ENCODE measurements around the gene ISG20.
"Not testable (repeated sequence)": the region's sequence is repeated elsewhere in the genome, so short reads cannot be mapped to it uniquely, and the experiment has no call there.

ISG20 gene

DNA sequence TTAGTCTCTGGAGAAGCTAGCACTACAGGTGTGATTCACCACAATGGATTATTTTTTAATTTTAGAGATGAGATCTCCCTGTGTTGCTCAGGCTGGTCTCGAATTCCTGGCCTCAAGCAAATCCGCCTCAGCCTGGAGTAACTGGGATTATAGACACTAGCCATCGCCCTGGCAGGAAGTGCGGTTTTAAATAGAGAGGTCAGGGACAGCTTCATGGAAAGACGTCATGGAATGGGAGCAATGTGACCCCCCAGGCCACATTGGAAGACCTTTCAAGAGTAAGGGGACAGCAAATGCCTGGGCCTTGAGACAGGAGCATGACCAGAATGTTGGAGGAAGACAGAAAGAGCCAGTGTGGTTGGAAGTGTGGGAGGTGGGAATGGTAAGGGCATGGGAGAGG, 2.2 kb upstream of the ISG20 start:
- peak overlapping the region; percentile 98 for H3K27ac ChIP-seq (ENCODE audit: low read depth, low read length)
- peaks cover 29% of the 10 kb centered on the region for H3K4me1 ChIP-seq (ENCODE audit: control insufficient read depth, insufficient read depth, low read length, unreplicated experiment)
- no peaks in the 10 kb centered on the region for H3K27me3 ChIP-seq (ENCODE audit: insufficient read depth, low read length)
- no peak overlapping the region for H3K4me3 ChIP-seq (ENCODE audit: low read depth, low read length)
- no peak overlapping the region for H2AFZ ChIP-seq (ENCODE audit: low read length, unreplicated experiment)
- H3K36me3 ChIP-seq (ENCODE audit: insufficient read depth, low read length): peaks cover under 1% of the 10 kb centered on the region; the same call in 1 of the 2 replicates
- H3K79me2 ChIP-seq (ENCODE audit: control insufficient read depth, insufficient read depth, low read length, unreplicated experiment): peaks cover 7% of the 10 kb centered on the region

DNA sequence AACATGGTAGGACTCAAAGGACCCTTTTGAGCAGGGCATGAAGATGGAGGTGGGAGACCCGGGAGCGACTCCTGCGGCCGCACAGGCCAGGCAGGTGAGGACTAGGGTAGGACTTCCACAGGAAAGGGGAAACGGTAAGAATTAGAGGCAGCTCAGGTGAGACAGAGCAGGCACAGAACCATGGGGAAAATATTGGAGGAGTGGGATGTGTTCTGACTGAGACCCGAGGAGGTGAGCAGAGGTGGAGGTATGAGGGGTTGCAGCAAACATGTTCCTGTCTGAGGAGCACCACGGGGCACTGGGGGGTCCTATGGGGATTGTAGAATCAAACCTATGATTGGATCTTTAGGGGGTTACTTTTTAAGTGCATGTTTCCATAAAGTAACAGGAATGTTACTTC, 1.4 kb upstream of the ISG20 start:
- peaks cover 7% of the 10 kb centered on the region for H3K79me2 ChIP-seq (ENCODE audit: control insufficient read depth, insufficient read depth, low read length, unreplicated experiment)
- H3K27ac ChIP-seq (ENCODE audit: low read depth, low read length): peak overlapping the region; percentile 98
- H3K36me3 ChIP-seq (ENCODE audit: insufficient read depth, low read length): no peaks in the 10 kb centered on the region
- no peak overlapping the region for H2AFZ ChIP-seq (ENCODE audit: low read length, unreplicated experiment)
- no peak overlapping the region for H3K4me3 ChIP-seq (ENCODE audit: low read depth, low read length)
- H3K4me1 ChIP-seq (ENCODE audit: control insufficient read depth, insufficient read depth, low read length, unreplicated experiment): peaks cover 29% of the 10 kb centered on the region
- H3K27me3 ChIP-seq (ENCODE audit: insufficient read depth, low read length): no peaks in the 10 kb centered on the region

GRCh38 chr15:88637841-88638625, 783 bp upstream of the ISG20 start:
- Histone ChIP-seq H2AFZ (ENCODE audit: low read length, unreplicated experiment) (no peak overlapping the region), H3K27ac (ENCODE audit: low read depth, low read length) (peak overlapping the region; percentile 98), H3K36me3 (ENCODE audit: insufficient read depth, low read length) (no peaks in the 10 kb centered on the region), H3K27me3 (ENCODE audit: insufficient read depth, low read length) (no peaks in the 10 kb centered on the region), H3K79me2 (ENCODE audit: control insufficient read depth, insufficient read depth, low read length, unreplicated experiment) (peaks cover 7% of the 10 kb centered on the region), H3K4me3 (ENCODE audit: low read depth, low read length) (peak overlapping the region; percentile 74), H3K4me1 (ENCODE audit: control insufficient read depth, insufficient read depth, low read length, unreplicated experiment) (peaks cover 29% of the 10 kb centered on the region)

- H3K27ac ChIP-seq (ENCODE audit: low read depth, low read length): no peak overlapping the region
- H3K36me3 ChIP-seq (ENCODE audit: insufficient read depth, low read length): no peaks in the 10 kb centered on the region
- no peaks in the 10 kb centered on the region for H3K27me3 ChIP-seq (ENCODE audit: insufficient read depth, low read length)
- H2AFZ ChIP-seq (ENCODE audit: low read length, unreplicated experiment): no peak overlapping the region
- no peak overlapping the region for H3K4me3 ChIP-seq (ENCODE audit: low read depth, low read length)
- H3K79me2 ChIP-seq (ENCODE audit: control insufficient read depth, insufficient read depth, low read length, unreplicated experiment): peaks cover 7% of the 10 kb centered on the region
- peaks cover 29% of the 10 kb centered on the region for H3K4me1 ChIP-seq (ENCODE audit: control insufficient read depth, insufficient read depth, low read length, unreplicated experiment)
These were observed 3.2 kb downstream of the ISG20 start for GRCh38 chr15:88641959-88642452.

DNA sequence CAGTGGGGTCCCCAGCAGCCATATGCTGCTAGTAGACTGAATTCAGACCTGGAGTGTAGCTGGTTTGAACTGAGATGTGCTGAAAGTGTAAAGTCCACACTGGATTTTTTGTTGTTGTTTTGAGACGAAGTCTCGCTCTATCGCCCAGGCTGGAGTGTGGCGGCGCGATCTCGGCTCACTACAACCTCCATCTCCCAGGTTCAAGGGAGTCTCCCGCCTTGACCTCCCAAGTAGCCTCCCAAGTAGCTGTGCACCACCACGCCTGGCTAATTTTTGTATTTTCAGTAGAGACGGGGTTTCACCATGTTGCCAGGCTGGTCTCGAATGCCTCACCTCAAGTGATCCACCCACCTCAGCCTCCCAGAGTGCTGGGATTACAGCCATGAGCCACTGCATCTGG, 3.7 kb downstream of the ISG20 start:
- H3K4me3 ChIP-seq (ENCODE audit: low read depth, low read length); H3K27ac ChIP-seq (ENCODE audit: low read depth, low read length); H3K27me3 ChIP-seq (ENCODE audit: insufficient read depth, low read length); H2AFZ ChIP-seq (ENCODE audit: low read length, unreplicated experiment); H3K79me2 ChIP-seq (ENCODE audit: control insufficient read depth, insufficient read depth, low read length, unreplicated experiment); H3K36me3 ChIP-seq (ENCODE audit: insufficient read depth, low read length): not testable (repeated sequence)
- H3K4me1 ChIP-seq (ENCODE audit: control insufficient read depth, insufficient read depth, low read length, unreplicated experiment): peaks cover 27% of the 10 kb centered on the region

GRCh38 chr15:88644741-88645140, 5.9 kb downstream of the ISG20 start:
- H3K36me3 ChIP-seq (ENCODE audit: insufficient read depth, low read length): no peaks in the 10 kb centered on the region
- peaks cover 29% of the 10 kb centered on the region for H3K4me1 ChIP-seq (ENCODE audit: control insufficient read depth, insufficient read depth, low read length, unreplicated experiment)
- H3K79me2 ChIP-seq (ENCODE audit: control insufficient read depth, insufficient read depth, low read length, unreplicated experiment): peaks cover 4% of the 10 kb centered on the region
- H2AFZ ChIP-seq (ENCODE audit: low read length, unreplicated experiment): no peak overlapping the region
- H3K27me3 ChIP-seq (ENCODE audit: insufficient read depth, low read length): no peaks in the 10 kb centered on the region
- H3K4me3 ChIP-seq (ENCODE audit: low read depth, low read length): no peak overlapping the region
- no peak overlapping the region for H3K27ac ChIP-seq (ENCODE audit: low read depth, low read length)

DNA sequence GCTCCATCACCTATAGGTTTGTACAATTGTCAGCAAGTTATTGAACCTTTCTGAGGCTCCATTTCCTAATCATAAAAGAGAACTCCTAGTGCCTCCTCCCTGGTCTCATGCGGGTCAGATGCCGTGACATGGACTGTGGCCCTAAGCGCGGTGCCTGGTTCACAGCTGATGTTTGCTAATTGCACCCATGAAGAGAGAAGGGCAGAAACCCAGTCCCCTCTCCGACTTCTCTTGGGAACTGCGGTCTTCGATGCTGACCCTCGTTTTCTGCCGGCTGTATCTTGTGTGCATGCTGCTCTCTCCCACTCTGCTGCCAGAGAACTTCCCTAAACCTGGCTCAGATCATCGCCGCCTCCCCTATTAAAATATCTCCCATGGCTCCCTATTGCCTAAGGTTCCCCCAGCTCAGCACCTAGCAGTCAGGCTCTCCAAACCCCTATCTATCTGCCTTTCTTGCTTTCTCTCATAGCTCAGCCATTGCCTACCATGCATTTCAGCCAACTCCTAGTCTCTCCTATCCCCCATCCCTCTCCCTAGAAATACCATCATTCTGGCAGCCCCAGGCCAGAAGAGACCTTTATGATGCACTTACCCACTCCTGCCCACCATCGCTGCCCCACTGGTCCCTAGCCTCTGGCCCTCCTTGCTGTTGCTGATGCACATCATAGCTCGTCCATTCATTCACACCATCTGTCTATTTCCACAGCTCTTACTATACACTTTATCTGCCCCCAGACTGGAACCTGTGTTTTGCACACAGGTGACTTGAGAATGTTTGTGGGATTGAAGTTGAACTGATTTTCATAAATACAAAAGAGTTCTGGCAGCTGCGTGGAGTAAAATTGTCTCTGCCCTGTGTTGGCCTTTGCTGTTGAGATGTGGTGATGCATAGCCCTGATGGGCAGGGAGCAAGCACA, 6.6 kb downstream of the ISG20 start:
- peaks cover 24% of the 10 kb centered on the region for H3K4me1 ChIP-seq (ENCODE audit: control insufficient read depth, insufficient read depth, low read length, unreplicated experiment)
- no peaks in the 10 kb centered on the region for H3K79me2 ChIP-seq (ENCODE audit: control insufficient read depth, insufficient read depth, low read length, unreplicated experiment)

DNA sequence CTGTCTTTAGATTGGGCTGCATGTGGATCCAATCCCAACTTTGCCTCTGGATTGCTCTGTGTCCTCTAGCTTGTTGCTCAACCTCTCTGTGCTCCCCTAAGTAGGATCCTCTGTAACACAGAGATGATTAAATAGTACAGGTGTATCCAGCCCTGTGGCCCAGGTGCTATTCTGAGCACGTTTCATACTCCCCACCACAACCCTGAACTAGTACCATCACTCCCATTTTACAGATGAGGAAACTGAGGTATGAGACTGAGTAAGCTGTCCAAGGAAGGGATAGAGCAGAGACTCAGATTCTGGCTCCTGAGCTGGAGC, 7.2 kb downstream of the ISG20 start:
- H3K27ac ChIP-seq (ENCODE audit: low read depth, low read length): no peak overlapping the region
- H3K4me3 ChIP-seq (ENCODE audit: low read depth, low read length): no peak overlapping the region
- H3K79me2 ChIP-seq (ENCODE audit: control insufficient read depth, insufficient read depth, low read length, unreplicated experiment): no peaks in the 10 kb centered on the region

More for the DNA sequence above, 6.6 kb downstream of the ISG20 start:
- Histone ChIP-seq H3K36me3 (ENCODE audit: insufficient read depth, low read length) (no peaks in the 10 kb centered on the region), H2AFZ (ENCODE audit: low read length, unreplicated experiment) (no peak overlapping the region), H3K27me3 (ENCODE audit: insufficient read depth, low read length) (no peaks in the 10 kb centered on the region), H3K4me3 (ENCODE audit: low read depth, low read length) (no peak overlapping the region), H3K27ac (ENCODE audit: low read depth, low read length) (no peak overlapping the region)

DNA sequence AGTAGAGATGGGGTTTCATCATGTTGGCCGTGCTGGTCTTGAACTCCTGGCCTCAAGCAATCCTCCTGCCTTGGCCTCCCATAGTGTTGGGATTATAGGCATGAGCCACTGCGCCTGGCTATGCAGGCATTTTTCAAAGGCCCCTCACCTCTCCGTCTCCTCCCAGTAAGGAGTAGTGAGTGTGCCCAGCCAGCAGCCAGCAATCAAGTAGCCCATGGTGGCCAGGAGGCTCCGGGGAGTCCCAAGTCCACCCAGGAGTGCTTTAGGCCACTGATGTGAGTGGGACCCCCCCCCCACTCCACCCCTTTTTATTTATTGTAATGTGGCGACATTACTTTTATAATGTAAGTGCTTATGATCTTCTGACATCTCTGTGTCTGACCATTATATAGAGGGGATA, 8.1 kb downstream of the ISG20 start:
- Histone ChIP-seq H3K79me2 (ENCODE audit: control insufficient read depth, insufficient read depth, low read length, unreplicated experiment) (no peaks in the 10 kb centered on the region), H3K4me1 (ENCODE audit: control insufficient read depth, insufficient read depth, low read length, unreplicated experiment) (peaks cover 22% of the 10 kb centered on the region), H3K4me3 (ENCODE audit: low read depth, low read length) (no peak overlapping the region), H2AFZ (ENCODE audit: low read length, unreplicated experiment) (no peak overlapping the region), H3K36me3 (ENCODE audit: insufficient read depth, low read length) (no peaks in the 10 kb centered on the region), H3K27ac (ENCODE audit: low read depth, low read length) (no peak overlapping the region), H3K27me3 (ENCODE audit: insufficient read depth, low read length) (no peaks in the 10 kb centered on the region)

More for the DNA sequence above, 7.2 kb downstream of the ISG20 start:
- H3K27me3 ChIP-seq (ENCODE audit: insufficient read depth, low read length): no peaks in the 10 kb centered on the region
- no peak overlapping the region for H2AFZ ChIP-seq (ENCODE audit: low read length, unreplicated experiment)
- peaks cover 22% of the 10 kb centered on the region for H3K4me1 ChIP-seq (ENCODE audit: control insufficient read depth, insufficient read depth, low read length, unreplicated experiment)
- no peaks in the 10 kb centered on the region for H3K36me3 ChIP-seq (ENCODE audit: insufficient read depth, low read length)

DNA sequence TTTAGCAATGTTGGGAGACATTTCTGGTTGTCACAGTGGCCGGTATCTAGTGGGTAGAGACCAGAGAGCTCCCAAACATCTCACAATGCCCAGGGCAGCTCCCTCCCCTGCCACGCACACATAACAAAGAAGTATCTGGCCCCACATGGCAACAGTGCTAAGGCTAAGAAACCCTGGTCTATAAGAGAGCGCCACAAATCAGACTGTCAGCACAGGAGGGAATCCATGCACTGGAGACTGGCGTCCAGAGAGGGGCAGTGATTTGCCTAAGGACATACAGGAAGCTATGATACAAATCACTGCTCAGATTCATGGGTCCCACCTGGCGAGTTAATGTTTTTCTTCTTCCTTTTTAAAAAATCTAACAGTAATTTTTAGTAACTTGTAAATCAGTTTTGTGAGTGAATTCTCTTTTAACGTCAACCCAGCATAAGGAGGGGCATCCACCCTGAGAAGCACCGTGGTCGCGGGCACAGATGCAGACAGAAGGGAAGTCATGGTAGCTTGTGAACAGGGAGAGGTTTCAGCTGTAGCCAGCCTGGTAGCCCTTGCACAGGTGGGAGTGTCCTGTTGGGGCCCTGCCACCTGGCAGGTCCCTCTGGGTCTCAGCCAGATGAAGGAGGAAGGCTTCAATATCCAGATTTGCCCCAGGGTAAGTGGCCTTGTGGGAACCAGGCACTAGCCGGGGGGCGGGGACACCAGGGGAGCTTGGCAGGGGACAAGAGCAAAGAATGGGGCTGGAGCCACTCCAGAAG, 8.7 kb downstream of the ISG20 start:
- Histone ChIP-seq H3K27ac (ENCODE audit: low read depth, low read length) (peak overlapping the region; percentile 95; the same call in 1 of the 2 replicates), H3K36me3 (ENCODE audit: insufficient read depth, low read length) (no peaks in the 10 kb centered on the region), H3K27me3 (ENCODE audit: insufficient read depth, low read length) (no peaks in the 10 kb centered on the region), H3K4me3 (ENCODE audit: low read depth, low read length) (no peak overlapping the region), H3K4me1 (ENCODE audit: control insufficient read depth, insufficient read depth, low read length, unreplicated experiment) (peaks cover 22% of the 10 kb centered on the region), H3K79me2 (ENCODE audit: control insufficient read depth, insufficient read depth, low read length, unreplicated experiment) (no peaks in the 10 kb centered on the region), H2AFZ (ENCODE audit: low read length, unreplicated experiment) (no peak overlapping the region)
